AG20443 (cell line): Measurements from ENCODE around the gene RELB.

Source experiments
- DNase-seq: peaks from one replicate; pipeline ENCODE4 v3.0.0; 2012; ENCODE audit warnings: low spot score, mixed read lengths

Gene RELB

DNA sequence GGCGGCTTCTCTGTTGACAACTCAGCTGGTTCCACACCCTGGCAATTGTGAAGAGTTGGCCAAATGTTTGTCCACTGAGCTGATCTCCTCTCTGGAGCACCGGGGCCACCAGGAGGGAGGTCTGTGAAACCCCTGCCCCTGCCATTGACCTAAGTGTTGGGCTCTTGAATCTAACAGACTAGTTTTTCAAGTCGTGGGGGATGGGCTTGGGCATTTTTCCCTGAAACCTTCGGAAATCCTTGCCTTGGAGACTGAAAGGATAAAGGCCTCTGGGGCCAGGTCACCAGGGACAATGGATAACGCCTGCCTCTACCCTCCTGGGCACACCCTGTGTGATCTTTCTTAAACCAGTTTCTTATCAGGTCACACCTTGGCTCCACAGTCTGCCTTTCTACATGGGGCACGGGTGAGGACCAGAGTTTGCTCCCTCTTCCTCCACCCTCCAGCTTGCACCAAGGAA, 78.7 kb downstream of the RELB start:
- no peak for DNase-seq

DNA sequence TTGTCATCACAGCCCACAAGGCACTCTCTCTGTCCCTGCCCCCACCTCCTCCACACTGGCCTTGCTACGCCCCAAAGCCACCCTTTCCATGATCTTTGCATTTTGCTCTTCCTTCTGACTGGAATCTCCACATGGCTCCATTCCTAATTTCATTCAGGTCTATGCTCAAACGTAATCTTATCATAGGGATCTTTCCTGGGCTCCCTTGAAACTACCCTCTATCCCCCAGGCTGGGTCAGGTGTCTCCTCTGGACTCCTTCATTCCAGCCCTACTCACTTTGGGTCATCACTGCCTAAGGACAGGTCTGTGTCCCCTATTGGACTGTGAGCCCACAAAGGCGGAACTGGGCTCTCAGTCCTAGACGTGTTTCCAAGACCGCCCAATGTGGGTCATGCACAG, 80.9 kb downstream of the RELB start:
- DNase-seq: no peak

DNA sequence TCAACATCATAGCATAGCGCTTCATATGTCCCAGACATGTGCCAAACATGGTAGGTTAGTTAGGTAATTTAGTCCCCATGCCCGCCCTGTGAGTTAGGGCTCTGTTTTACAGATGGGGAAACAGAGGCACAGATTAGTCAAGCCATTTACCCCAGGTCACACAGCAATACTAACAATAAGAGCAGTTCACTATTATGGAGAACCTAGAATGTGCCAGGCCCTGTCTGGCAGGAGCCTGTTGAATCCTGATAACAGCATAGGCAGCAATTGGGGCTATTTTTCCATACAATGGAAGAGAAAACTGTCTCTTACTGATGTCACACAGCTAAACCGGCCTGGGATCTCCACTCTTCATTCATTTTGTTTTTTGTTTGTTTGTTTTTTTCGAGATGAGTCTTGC, 85.2 kb downstream of the RELB start:
- no peak for DNase-seq

DNA sequence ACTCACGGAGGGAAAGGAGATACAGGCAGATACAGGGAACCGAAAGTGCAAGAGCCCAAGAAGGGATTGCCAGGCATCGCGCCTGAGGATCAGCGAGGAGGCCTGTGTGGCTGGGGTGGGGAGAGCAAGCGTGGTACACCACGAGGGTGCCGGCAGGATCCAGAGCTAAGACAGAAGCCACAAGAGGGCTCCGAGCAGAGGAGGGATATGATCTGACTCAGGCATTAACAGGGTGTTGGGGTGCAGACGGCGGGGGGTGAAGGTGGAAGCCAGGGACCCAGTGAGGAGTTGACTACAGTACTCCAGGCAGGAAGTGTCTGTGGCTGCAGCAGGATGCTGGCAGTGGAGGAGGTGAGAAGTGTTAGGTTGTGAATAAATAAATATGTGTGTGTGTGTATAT, 86.3 kb downstream of the RELB start:
- DNase-seq: no peak
